Measurements from ENCODE around the gene USP53. TPM values are rescaled to one million over a fixed set of nuclear protein-coding genes. Genes with fewer than 3 reads are reported as not detected.

The USP53 gene
- polyA plus RNA-seq, 1 of the 3 experiments (the other 2 are of a cell fraction), result 8.1 TPM

- CTCF ChIA-PET, result interaction anchor here (1.0 to 1.2 kb wide), 2 partner anchors 11 to 173 kb away, joined by 3 read pairs; no protein-coding TSS in a partner anchor
- no peak for DNase-seq
- Histone ChIP-seq H3K9me3 (no peaks in the 10 kb centered on the region), H3F3A (replicated peaks; ENCODE audit: insufficient read depth) (no peaks in the 10 kb centered on the region), H3K36me3 (replicated peaks in 1 of 2; ENCODE audit: control insufficient read depth in 1 of 2, insufficient read depth in 2 of 2, low read length in 1 of 2) (no peaks in the 10 kb centered on the region), H3K27ac (ENCODE audit: low read depth in 2 of 2, low read length in 1 of 2) (no peak overlapping the region), H3K79me2 (ENCODE audit: insufficient read depth) (no peaks in the 10 kb centered on the region), H3K27me3 (ENCODE audit: insufficient read depth) (no peaks in the 10 kb centered on the region), H2AFZ (ENCODE audit: low read depth) (no peak overlapping the region), H3K9ac (no peak overlapping the region), H3K4me1 (ENCODE audit: control insufficient read depth in 1 of 2, insufficient read depth in 2 of 2, low read depth in 1 of 2, low read length in 1 of 2) (no peaks in the 10 kb centered on the region), H3K4me3 (ENCODE audit: low read depth in 2 of 2, low read length in 1 of 2) (no peak overlapping the region), H3K4me2 (no peak overlapping the region), H4K20me1 (ENCODE audit: insufficient read depth) (no peaks in the 10 kb centered on the region), H3K9me2 (no peaks in the 10 kb centered on the region)
- no peak for TF ChIP-seq MAX (IDR thresholded peaks at IDR 0.05; ENCODE audit: low read depth)
- TF ChIP-seq NRF1 (IDR thresholded peaks at IDR 0.05; ENCODE audit: low read depth, low read length), result no peak
- TF ChIP-seq GABPA (IDR thresholded peaks at IDR 0.05; ENCODE audit: low read depth), result no peak
- TF ChIP-seq NFIC (IDR thresholded peaks at IDR 0.05; ENCODE audit: borderline replicate concordance), result no peak
- no peak for TF ChIP-seq ELF1 (IDR thresholded peaks at IDR 0.05)
- TF ChIP-seq JUND (IDR thresholded peaks at IDR 0.05), result no peak
- TF ChIP-seq TCF12 (IDR thresholded peaks at IDR 0.05), result no peak
- POLR2A ChIA-PET, result no interaction called here
- WGBS (ENCODE audit: low lambda C conversion rate), result 20% methylated on average over 2 of the region's 2 CpGs
Measured at GRCh38 chr4:119317990-119318389, 105.5 kb downstream of the USP53 start.

- no peak for DNase-seq
- Histone ChIP-seq H3K4me1 (ENCODE audit: control insufficient read depth in 1 of 2, insufficient read depth in 2 of 2, low read depth in 1 of 2, low read length in 1 of 2) (no peaks in the 10 kb centered on the region), H3K4me3 (ENCODE audit: low read depth in 2 of 2, low read length in 1 of 2) (no peak within 1 kb of the TSS), H3K27me3 (ENCODE audit: insufficient read depth) (no peaks in the 10 kb centered on the region), H3K79me2 (ENCODE audit: insufficient read depth) (no peaks in the 10 kb centered on the region), H3K27ac (ENCODE audit: low read depth in 2 of 2, low read length in 1 of 2) (no peak within 1 kb of the TSS), H4K20me1 (ENCODE audit: insufficient read depth) (no peaks in the 10 kb centered on the region), H3K4me2 (no peak within 1 kb of the TSS), H2AFZ (ENCODE audit: low read depth) (no peak within 1 kb of the TSS), H3K9me3 (no peaks in the 10 kb centered on the region), H3K9me2 (no peaks in the 10 kb centered on the region), H3K36me3 (replicated peaks in 1 of 2; ENCODE audit: control insufficient read depth in 1 of 2, insufficient read depth in 2 of 2, low read length in 1 of 2) (no peaks in the 10 kb centered on the region), H3K9ac (no peak within 1 kb of the TSS), H3F3A (replicated peaks; ENCODE audit: insufficient read depth) (no peaks in the 10 kb centered on the region)
- CTCF ChIA-PET, result interaction anchor here (0.6 to 1.6 kb wide), 3 partner anchors 171 to 305 kb away, joined by 3 to 6 read pairs (median 3); no protein-coding TSS in a partner anchor
- POLR2A ChIA-PET, result no interaction called here
- TF ChIP-seq ELF1 (IDR thresholded peaks at IDR 0.05) (no peak), RAD21 (IDR thresholded peaks at IDR 0.05; ENCODE audit: low read length) (no peak), USF1 (IDR thresholded peaks at IDR 0.05; ENCODE audit: borderline replicate concordance, low read depth) (no peak), FOXM1 (IDR thresholded peaks at IDR 0.05; ENCODE audit: low read depth) (no peak), JUND (IDR thresholded peaks at IDR 0.05) (no peak), TCF12 (IDR thresholded peaks at IDR 0.05) (no peak), ZBTB33 (IDR thresholded peaks at IDR 0.05; ENCODE audit: borderline replicate concordance, low read depth) (no peak), USF2 (IDR thresholded peaks at IDR 0.05; ENCODE audit: borderline replicate concordance, low read depth, low read length) (no peak), MEF2A (IDR thresholded peaks at IDR 0.05; ENCODE audit: borderline replicate concordance, low read depth) (no peak), CTCF (IDR thresholded peaks at IDR 0.05) (no peak)
- 63% methylated on average over 6 of the region's 6 CpGs for WGBS (ENCODE audit: low lambda C conversion rate)
Measured at GRCh38 chr4:119321921-119322687, 109.6 kb downstream of the USP53 start, which contains the start of gene FABP2. Gene FABP2 (minus strand): TSS chr4:119322138. CDS start chr4:119322102, 36 bp downstream.

Data from SK-N-SH (cell line).